Heart left ventricle (tissue), 13 donors: Measurements from ENCODE around the gene TAS2R31.

Experiments used
- CTCF ChIP-seq, 12 donors: fragments of 200-600 bp; sonication (generic) in 4 of 12; IDR thresholded peaks; one replicate each; pipeline versions ENCODE4 v1.5.0 to v1.8.0; 2018 to 2022; ENCODE audit warnings: antibody characterized with exemption in 12 of 12, mild to moderate bottlenecking in 5 of 12
- POLR2A ChIP-seq, 2 donors: fragments of 450-650 bp; IDR thresholded peaks; one replicate each; pipeline ENCODE4 v1.6.1; 2017; ENCODE audit warnings: antibody characterized with exemption in 2 of 2, mild to moderate bottlenecking in 2 of 2, moderate library complexity in 2 of 2
- donor health status: ischemic (EF 13 %, LVEDD 7.1; RV severe dilation, severe dysfunction).
- donor health status: DM: no; HTN: yes; CAD: no.
- donor health status: DM: no; HTN: no; CAD: no.
- donor health status: ischemic (EF 25% LVEDD 6.9; RV normal size, moderate dysfunction).
- donor health status: ischemic (EF 25% LVEDD 5.7; RV mildly dilated, moderate dysfunction).
- donor health status: ischemic (EF 35%, LVEDD 5.7; RV mildly dilated, moderate dysfunction).
- donor health status: nonischemic (EF 11% LVEDD 7.7; RV severe dilation, severe dysfunction).
- donor health status: DM: yes; HTN: yes; CAD: no.
- donor health status: PGD.
- donor health status: ischemic (EF 29% LVEDD 5.4; RV normal size, mild dysfunction).
- donor health status: nonischemic (EF 23%, LVEDD 6.1; RV moderate dilation, normal function).

- no peak for TF ChIP-seq CTCF (IDR thresholded peaks at IDR 0.05)
- TF ChIP-seq POLR2A (IDR thresholded peaks at IDR 0.05) = no peak
These were observed 40.2 kb upstream of the TAS2R31 start for GRCh38 chr12:11071414-11071813.
